ENCODE results near the gene CCSER1. TPM values are rescaled to one million over a fixed set of nuclear protein-coding genes. Genes with fewer than 3 reads are reported as not detected.
"Not testable (repeated sequence)": the region's sequence is repeated elsewhere in the genome, so short reads cannot be mapped to it uniquely, and the experiment has no call there.

The CCSER1 gene
- polyA plus RNA-seq, 3 donors, result 16.8 to 22.5 (median 18.8) TPM

GRCh38 chr4:91577864-91578263, 1450.7 kb downstream of the CCSER1 start:
- DNase-seq, result no peak

DNA sequence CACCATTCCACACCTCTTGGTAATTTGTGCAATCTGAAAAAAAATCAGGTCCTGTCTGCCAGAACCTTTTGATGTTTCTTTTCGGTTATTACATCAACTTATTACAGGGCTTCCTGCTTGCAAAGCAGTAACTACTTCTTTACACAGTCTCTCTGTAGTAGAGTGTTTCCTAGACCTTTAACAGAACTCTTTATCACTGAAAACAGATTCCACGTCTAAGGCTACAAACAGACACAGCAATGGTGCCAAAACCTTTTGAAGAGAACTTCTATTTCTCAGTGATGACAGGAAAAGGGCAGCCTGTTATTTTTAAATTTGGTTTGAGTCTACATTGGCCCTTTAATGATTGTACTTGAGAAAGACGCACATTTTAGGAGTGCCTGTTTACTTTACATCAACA, 1463.1 kb downstream of the CCSER1 start:
- no peak for DNase-seq

DNA sequence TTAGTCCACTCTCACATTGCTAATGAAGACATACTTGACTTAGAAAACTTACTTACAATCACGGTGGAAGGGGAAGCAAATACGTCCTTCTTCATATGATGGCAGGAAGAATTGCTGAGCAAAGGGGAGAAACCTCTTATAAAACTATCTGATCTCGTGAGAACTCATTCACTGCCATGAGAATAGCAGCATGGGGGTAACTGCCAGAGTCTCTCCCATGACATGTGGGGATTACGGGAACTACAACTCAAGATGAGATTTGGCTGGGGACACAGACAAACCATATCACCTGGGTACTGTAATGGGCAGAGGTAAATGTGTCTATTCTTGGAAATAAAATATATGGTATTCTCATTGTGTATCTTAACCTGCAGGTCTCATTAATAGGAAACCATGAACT, 1464.9 kb downstream of the CCSER1 start:
- DNase-seq, result no peak

- no peak for DNase-seq
Observed at GRCh38 chr4:91596718-91597117, 1469.5 kb downstream of the CCSER1 start.

- DNase-seq, result no peak
Observed at GRCh38 chr4:91598696-91599095, 1471.5 kb downstream of the CCSER1 start.

GRCh38 chr4:91600301-91600700, 1473.1 kb downstream of the CCSER1 start:
- DNase-seq, result no peak

DNA sequence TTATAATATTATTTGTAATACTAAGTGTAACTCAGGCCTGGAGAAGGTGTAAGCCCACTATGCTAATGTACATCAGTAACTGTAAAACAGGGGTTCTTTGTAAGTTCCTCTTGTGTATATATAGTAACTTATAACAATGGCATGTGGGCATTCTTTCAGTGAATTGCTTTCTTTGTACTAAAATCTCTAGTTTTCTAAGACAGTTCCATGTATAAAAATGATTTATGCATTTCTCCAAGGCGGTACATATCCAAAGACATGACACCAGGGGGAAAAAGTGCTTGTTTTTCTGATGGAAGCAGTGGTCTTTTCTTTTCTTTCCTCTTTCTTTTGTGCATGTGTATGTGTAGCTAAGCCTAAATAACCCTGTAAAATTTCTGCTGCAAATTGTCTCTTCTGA, 1474.2 kb downstream of the CCSER1 start:
- DNase-seq, result no peak

DNA sequence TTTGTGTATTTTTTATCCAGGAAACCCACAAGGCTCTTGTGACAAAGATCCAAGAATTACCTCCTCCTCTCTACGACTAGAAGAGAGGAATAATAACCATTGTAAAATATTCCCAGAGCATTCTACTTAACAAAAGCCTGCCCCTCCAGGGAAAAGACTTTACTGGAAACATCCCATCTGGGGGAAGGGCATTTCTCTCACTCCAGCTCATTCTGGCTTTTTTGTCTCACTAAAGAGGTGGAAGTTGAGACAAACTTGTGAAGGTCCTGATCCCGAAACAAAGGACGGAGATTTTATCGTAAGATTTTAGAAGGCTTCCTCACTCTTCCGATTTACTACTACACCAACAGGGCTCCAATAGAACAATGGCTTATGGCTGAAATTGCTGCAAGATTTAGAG, 1484.6 kb downstream of the CCSER1 start:
- DNase-seq, result no peak

DNA sequence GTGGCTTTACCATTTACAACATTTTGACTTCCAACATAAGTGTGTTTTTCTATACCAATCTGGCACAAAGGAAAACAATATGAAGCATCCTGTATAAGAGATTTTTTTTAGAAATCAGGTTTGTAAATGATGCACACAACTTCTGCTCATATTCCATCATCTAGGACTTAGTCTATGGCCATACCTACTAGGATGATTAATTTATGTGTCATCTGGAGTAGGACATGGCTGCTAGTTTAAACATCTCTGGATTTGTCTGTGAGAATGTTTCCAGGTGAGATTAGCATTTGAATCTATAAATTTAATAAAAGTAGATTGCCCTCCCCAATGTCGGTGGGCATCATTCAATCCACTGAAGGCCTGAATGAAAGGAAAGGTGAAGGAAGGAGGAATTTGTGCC, 1493.8 kb downstream of the CCSER1 start:
- DNase-seq, result no peak

DNA sequence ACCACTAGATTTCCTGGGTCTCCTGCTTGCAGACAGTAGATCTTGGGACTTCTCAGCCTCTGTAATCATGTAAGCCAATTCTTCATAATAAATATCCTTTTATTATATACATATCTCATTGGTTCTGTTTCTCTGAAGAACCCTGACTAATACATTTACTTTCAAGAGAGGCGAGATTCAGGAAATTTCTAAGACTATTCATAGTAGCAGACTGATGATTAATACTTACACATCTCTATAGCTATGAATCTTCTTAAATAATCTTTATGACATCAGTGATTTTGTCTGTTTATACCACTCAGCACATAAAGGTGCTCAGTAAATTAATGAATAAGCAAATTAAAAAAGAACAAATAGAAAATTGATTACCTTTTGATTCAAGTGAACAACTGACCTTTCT, 1494.3 kb downstream of the CCSER1 start:
- no peak for DNase-seq

GRCh38 chr4:91622925-91623602, 1495.9 kb downstream of the CCSER1 start:
- no peak for DNase-seq

GRCh38 chr4:91623603-91623967, 1496.4 kb downstream of the CCSER1 start:
- DNase-seq, result not testable (repeated sequence)

DNA sequence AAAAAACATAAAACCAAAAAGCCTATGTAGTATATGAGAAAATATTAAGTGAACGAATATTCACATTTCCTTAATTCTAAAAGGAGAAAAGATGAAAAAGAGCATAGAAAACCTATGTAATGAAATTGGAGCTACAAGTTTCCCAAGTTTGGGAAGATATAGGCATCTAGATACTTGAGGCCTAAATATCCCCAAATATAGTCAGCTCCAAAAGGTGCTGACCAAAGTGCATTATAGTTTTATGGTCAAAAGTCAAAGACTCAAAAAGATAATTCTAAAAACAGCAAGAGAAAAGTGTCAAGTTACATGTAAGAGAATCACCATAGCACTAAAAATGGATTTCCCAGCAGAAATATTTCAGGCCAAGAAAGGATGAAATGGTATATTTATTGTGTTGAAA, 1502.9 kb downstream of the CCSER1 start:
- DNase-seq, result no peak

DNA sequence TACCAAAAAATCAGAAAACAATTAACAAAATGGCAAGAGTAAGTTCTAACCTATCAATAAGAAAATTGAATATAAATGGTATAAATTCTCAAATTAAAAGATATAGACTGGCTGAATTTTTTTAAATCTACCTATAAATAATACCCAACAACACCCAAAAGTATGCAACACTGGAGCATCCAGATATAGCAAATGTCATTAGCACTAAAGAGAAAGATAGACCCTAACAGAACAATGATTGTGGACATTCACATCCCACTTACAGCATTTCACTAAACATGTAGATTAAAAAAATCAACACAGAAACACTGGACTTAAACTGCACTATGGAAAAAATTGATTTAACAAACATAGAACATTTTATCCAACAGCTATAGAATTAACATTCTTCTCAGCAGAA, 1503.6 kb downstream of the CCSER1 start:
- DNase-seq, result no peak

GRCh38 chr4:91631335-91631734, 1504.1 kb downstream of the CCSER1 start:
- no peak for DNase-seq

- no peak for DNase-seq
Observed at GRCh38 chr4:91636083-91636482, 1508.9 kb downstream of the CCSER1 start.

Other genes starting within 250 kb of the CCSER1 start
- gene MMRN1, start 232.5 kb upstream of the CCSER1 start, polyA plus RNA-seq (ENCODE audit: insufficient read length in 3 of 3), result 1 to 10 TPM; 1.7 to 5.5 (median 3.0) TPM